Measurements from ENCODE around the gene MGAT4B. TPM values are rescaled to one million over a fixed set of nuclear protein-coding genes. Genes with fewer than 3 reads are reported as not detected.

MGAT4B gene
- total and polyA plus RNA-seq, 2 of the 13 experiments (the other 11 are each of a cell fraction or from before 2014, with no cell fraction given), result 93.5 to 130 TPM

DNA sequence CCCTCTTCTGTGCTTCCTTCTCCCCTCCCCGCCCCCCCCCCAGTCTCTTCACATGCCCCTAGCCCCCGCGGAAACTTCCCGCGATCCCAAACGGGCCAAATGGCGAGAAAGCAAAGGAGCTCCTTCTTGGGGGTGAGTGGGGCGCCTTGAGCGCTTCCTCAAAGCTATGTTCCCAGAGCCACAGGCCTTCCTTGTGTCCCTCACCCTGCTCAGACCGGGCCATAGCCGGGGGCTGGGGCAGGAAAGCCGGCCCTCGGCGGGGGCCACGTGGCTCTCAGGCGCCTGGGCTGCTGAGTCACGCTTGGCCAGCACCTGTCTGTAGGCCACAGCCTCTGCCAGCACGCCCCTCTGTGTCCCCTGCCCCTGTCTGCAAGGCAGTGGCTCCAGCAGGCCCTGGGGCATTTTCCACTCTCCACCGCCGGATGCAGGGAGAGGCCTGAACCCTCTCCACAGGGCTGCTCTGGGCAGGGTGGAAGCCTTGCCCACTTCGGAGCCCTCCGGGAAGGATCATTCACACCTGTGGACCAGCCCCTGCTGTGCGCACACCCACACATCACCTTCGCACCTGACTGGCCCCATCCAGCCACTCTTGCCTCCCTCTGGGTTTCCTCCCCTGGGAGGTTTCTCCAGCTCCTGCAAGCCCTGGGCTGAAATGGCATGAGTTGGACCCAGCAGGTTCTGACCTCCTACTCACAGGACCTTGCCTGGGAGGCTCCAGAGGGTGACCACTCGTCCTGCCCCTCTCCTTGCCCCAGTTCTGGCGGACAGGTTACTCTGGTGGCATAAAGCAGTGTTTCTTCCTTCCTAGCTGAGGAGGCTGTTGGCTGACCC lies 12.8 kb upstream of the MGAT4B start (continued):
- TF ChIP-seq NFE2L2 (IDR thresholded peaks at IDR 0.05; ENCODE audit: low read length) (peak; percentile 96), ZNF562 (CRISPR knock-in tag; IDR thresholded peaks at IDR 0.05; ENCODE audit: borderline replicate concordance) (no peak), BCL6 (CRISPR knock-in tag; IDR thresholded peaks at IDR 0.05) (no peak), ZFP90 (CRISPR knock-in tag; IDR thresholded peaks at IDR 0.05; ENCODE audit: borderline replicate concordance) (peak; percentile 49; the same call in 1 of the 2 replicates), HOXD1 (CRISPR knock-in tag; IDR thresholded peaks at IDR 0.05) (peak; percentile 18; the same call in 1 of the 2 replicates), RBFOX2 (IDR thresholded peaks at IDR 0.05; ENCODE audit: low read depth, low read length) (peak; percentile 78), MIER3 (CRISPR knock-in tag; IDR thresholded peaks at IDR 0.05; ENCODE audit: borderline replicate concordance) (no peak), ZNF326 (CRISPR knock-in tag; IDR thresholded peaks at IDR 0.05; ENCODE audit: borderline replicate concordance) (no peak), WIZ (CRISPR knock-in tag; IDR thresholded peaks at IDR 0.05) (no peak), MYC (CRISPR knock-in tag; IDR thresholded peaks at IDR 0.05; ENCODE audit: borderline replicate concordance) (peak; percentile 91), ZNF773 (CRISPR knock-in tag; IDR thresholded peaks at IDR 0.05; ENCODE audit: borderline replicate concordance) (peak; percentile 76; the same call in 1 of the 2 replicates), U2AF2 (IDR thresholded peaks at IDR 0.05; ENCODE audit: low read depth, low read length) (no peak), MIER2 (CRISPR knock-in tag; IDR thresholded peaks at IDR 0.05) (no peak), MAFK (conservative IDR thresholded peaks at IDR 0.05 in 1 of 2, IDR thresholded peaks at IDR 0.05 in 1 of 2; ENCODE audit: low read length in 2 of 2) (peak; percentile 76 to 94), FOXJ3 (CRISPR knock-in tag; IDR thresholded peaks at IDR 0.05; ENCODE audit: borderline replicate concordance) (0 out of 2 replicates have a peak, but pooled peaks have one; percentile 17), RNF2 (conservative IDR thresholded peaks at IDR 0.05; ENCODE audit: low read depth) (peak; percentile 93)
- TF ChIP-seq, protein P1, sequence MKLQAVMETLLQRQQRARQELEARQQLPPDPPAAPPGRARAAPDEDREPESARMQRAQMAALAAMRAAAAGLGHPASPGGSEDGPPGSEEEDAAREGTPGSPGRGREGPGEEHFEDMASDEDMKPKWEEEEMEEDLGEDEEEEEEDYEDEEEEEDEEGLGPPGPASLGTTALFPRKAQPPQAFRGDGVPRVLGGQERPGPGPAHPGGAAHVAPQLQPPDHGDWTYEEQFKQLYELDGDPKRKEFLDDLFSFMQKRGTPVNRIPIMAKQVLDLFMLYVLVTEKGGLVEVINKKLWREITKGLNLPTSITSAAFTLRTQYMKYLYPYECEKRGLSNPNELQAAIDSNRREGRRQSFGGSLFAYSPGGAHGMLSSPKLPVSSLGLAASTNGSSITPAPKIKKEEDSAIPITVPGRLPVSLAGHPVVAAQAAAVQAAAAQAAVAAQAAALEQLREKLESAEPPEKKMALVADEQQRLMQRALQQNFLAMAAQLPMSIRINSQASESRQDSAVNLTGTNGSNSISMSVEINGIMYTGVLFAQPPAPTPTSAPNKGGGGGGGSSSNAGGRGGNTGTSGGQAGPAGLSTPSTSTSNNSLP (IDR thresholded peaks at IDR 0.05; ENCODE audit: low read depth, low read length), result no peak
- TF ChIP-seq, protein P2, sequence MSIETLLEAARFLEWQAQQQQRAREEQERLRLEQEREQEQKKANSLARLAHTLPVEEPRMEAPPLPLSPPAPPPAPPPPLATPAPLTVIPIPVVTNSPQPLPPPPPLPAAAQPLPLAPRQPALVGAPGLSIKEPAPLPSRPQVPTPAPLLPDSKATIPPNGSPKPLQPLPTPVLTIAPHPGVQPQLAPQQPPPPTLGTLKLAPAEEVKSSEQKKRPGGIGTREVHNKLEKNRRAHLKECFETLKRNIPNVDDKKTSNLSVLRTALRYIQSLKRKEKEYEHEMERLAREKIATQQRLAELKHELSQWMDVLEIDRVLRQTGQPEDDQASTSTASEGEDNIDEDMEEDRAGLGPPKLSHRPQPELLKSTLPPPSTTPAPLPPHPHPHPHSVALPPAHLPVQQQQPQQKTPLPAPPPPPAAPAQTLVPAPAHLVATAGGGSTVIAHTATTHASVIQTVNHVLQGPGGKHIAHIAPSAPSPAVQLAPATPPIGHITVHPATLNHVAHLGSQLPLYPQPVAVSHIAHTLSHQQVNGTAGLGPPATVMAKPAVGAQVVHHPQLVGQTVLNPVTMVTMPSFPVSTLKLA (IDR thresholded peaks at IDR 0.05), result peak; percentile 76
- TF ChIP-seq, protein P3, sequence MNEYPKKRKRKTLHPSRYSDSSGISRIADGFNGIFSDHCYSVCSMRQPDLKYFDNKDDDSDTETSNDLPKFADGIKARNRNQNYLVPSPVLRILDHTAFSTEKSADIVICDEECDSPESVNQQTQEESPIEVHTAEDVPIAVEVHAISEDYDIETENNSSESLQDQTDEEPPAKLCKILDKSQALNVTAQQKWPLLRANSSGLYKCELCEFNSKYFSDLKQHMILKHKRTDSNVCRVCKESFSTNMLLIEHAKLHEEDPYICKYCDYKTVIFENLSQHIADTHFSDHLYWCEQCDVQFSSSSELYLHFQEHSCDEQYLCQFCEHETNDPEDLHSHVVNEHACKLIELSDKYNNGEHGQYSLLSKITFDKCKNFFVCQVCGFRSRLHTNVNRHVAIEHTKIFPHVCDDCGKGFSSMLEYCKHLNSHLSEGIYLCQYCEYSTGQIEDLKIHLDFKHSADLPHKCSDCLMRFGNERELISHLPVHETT (CRISPR knock-in tag; conservative IDR thresholded peaks at IDR 0.05), result 0 out of 2 replicates have a peak, but pooled peaks have one; percentile 6

Data from HepG2 (cell line).